ENCODE results near the gene BRINP2. TPM values are rescaled to one million over a fixed set of nuclear protein-coding genes. Genes with fewer than 3 reads are reported as not detected.

BRINP2 gene
- total and polyA plus RNA-seq, 2 of the 4 experiments (the other 2 are of a cell fraction) = not detected

DNA sequence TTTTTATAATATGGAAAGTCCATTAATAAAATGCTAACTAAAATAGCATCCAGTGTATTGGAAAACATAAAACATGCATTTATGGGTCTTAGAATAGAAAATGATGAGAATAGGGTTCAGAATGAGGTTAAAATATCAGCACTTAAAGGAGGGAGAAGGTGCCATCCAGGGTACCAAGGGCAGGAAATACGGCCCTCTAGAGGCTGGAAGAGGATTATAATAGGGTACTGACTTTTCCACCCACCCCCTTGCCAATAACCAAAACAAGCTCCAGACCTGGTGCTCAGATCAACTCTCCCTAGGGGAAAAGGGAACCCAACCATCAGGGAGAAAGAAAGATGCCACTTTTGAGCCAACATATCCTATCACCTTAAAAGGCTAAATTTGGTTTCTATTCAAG is 32.9 kb upstream of the BRINP2 start:
- no peaks in the 10 kb centered on the region for H3K4me1 ChIP-seq (ENCODE audit: control insufficient read depth, insufficient read depth, low read length)
- no peak overlapping the region for H2BK5ac ChIP-seq (ENCODE audit: low read depth, low read length, poor library complexity, severe bottlenecking)
- H4K5ac ChIP-seq (ENCODE audit: low read depth, low read length) = no peak overlapping the region
- H2AFZ ChIP-seq (replicated peaks; ENCODE audit: low read length, poor library complexity) = no peak overlapping the region
- ChIA-PET POLR2A (ENCODE audit: unreplicated experiment) (no interaction called here), CTCF (interaction anchor here (0.9 kb wide), 1 partner anchor 10 kb away, joined by 4 read pairs; no protein-coding TSS in a partner anchor)
- no peak overlapping the region for H3K14ac ChIP-seq (replicated peaks; ENCODE audit: low read depth, low read length)
- no peak overlapping the region for H3K9ac ChIP-seq (ENCODE audit: low read depth, low read length)
- no peaks in the 10 kb centered on the region for H3K9me3 ChIP-seq (ENCODE audit: control insufficient read depth, insufficient read depth, low read length)
- H2BK15ac ChIP-seq (ENCODE audit: low read depth, low read length) = no peak overlapping the region
- intact Hi-C loops (cut with micrococcal nuclease) = no loop called here
- H3K4ac ChIP-seq (ENCODE audit: low read depth, low read length) = no peak overlapping the region
- no peak for ATAC-seq (ENCODE audit: low read depth)
- H2BK120ac ChIP-seq (ENCODE audit: low read depth, low read length) = no peak overlapping the region
- H3K18ac ChIP-seq (ENCODE audit: low read depth, low read length) = no peak overlapping the region
- H3K36me3 ChIP-seq (ENCODE audit: control insufficient read depth, insufficient read depth, low read length) = no peaks in the 10 kb centered on the region
- BruUV-seq (replicated peaks) = no TSS peak
- no peak overlapping the region for H3K23ac ChIP-seq (ENCODE audit: low read depth, low read length)
- H4K91ac ChIP-seq (ENCODE audit: insufficient read depth, low read depth, low read length) = no peak overlapping the region
- TF ChIP-seq SMC3 (IDR thresholded peaks at IDR 0.05; ENCODE audit: low read depth, low read length) = no peak
- no peak for TF ChIP-seq FOS (IDR thresholded peaks at IDR 0.05; ENCODE audit: low read depth, low read length)
- TF ChIP-seq BHLHE40 (IDR thresholded peaks at IDR 0.05; ENCODE audit: low read depth, low read length) = no peak
- TF ChIP-seq CHD1 (IDR thresholded peaks at IDR 0.05; ENCODE audit: low read depth, low read length) = no peak
- TF ChIP-seq RAD21 (IDR thresholded peaks at IDR 0.05; ENCODE audit: low read length) = no peak
- TF ChIP-seq, protein P1, sequence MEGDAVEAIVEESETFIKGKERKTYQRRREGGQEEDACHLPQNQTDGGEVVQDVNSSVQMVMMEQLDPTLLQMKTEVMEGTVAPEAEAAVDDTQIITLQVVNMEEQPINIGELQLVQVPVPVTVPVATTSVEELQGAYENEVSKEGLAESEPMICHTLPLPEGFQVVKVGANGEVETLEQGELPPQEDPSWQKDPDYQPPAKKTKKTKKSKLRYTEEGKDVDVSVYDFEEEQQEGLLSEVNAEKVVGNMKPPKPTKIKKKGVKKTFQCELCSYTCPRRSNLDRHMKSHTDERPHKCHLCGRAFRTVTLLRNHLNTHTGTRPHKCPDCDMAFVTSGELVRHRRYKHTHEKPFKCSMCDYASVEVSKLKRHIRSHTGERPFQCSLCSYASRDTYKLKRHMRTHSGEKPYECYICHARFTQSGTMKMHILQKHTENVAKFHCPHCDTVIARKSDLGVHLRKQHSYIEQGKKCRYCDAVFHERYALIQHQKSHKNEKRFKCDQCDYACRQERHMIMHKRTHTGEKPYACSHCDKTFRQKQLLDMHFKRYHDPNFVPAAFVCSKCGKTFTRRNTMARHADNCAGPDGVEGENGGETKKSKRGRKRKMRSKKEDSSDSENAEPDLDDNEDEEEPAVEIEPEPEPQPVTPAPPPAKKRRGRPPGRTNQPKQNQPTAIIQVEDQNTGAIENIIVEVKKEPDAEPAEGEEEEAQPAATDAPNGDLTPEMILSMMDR (conservative IDR thresholded peaks at IDR 0.05; ENCODE audit: low read depth, low read length) = no peak
- no peak overlapping the region for H3K27ac ChIP-seq (ENCODE audit: insufficient read depth, low read length)
- H2BK20ac ChIP-seq (ENCODE audit: low read depth, low read length) = no peak overlapping the region
- WGBS, 2 experiments (ENCODE audit: extremely low coverage in 2 of 2, insufficient read length in 1 of 2) = no CpG with 5 or more reads among the region's 1 CpG
- dilution Hi-C loops (cut with HindIII; ENCODE audit: low sequenced_read_pairs, unreplicated experiment) = no loop called here
- no peak overlapping the region for H2AK5ac ChIP-seq (ENCODE audit: low read depth, low read length)
- no peaks in the 10 kb centered on the region for H3K79me1 ChIP-seq (ENCODE audit: low read depth in 1 of 2, low read length in 2 of 2)
- H3K56ac ChIP-seq (ENCODE audit: extremely low read depth, insufficient read depth, low read length) = no peak overlapping the region
- no peak overlapping the region for H4K8ac ChIP-seq (ENCODE audit: low read depth in 2 of 2, low read length in 2 of 2)
- H3K9me1 ChIP-seq (ENCODE audit: insufficient read depth, low read length) = no peaks in the 10 kb centered on the region
- no peak overlapping the region for H2AK9ac ChIP-seq (replicated peaks; ENCODE audit: low read depth, low read length, poor library complexity)
- no peak overlapping the region for H3K4me3 ChIP-seq (ENCODE audit: insufficient read depth, low read depth, low read length)
- no peaks in the 10 kb centered on the region for H3K27me3 ChIP-seq (ENCODE audit: control insufficient read depth, insufficient read depth, low read length)
- H4K20me1 ChIP-seq (ENCODE audit: insufficient read depth, low read length) = no peaks in the 10 kb centered on the region
- H3K4me2 ChIP-seq (ENCODE audit: low read depth, low read length) = no peak overlapping the region
- no peak for DNase-seq
- in situ Hi-C loops (cut with MboI; ENCODE audit: low sequenced_read_pairs) = no loop called here

Measured in IMR-90 (cell line).